ENCODE data around the gene NCAM1. TPM values are rescaled to one million over a fixed set of nuclear protein-coding genes. Genes with fewer than 3 reads are reported as not detected.
"Not testable (repeated sequence)": the region's sequence is repeated elsewhere in the genome, so short reads cannot be mapped to it uniquely, and the experiment has no call there.

NCAM1 gene
- total RNA-seq, 1 donor from 2014 or later, result 472 TPM

- no peak for DNase-seq (ENCODE audit: low spot score)
- intact Hi-C loops (cut with DNase I), result loop anchor here (5.0 kb wide), 1 partner anchor 42 kb away; no protein-coding TSS in a partner anchor
Observed at GRCh38 chr11:113014262-113015097, 53.3 kb downstream of the NCAM1 start.

GRCh38 chr11:113015098-113015455 lies 53.9 kb downstream of the NCAM1 start:
- DNase-seq (ENCODE audit: low spot score), result no peak
- intact Hi-C loops (cut with DNase I), result loop anchor here (5.0 kb wide), 1 partner anchor 43 kb away; no protein-coding TSS in a partner anchor

- DNase-seq (ENCODE audit: low spot score), result no peak
- intact Hi-C loops (cut with DNase I), result loop anchor here (5.0 kb wide), 1 partner anchor 45 kb away; no protein-coding TSS in a partner anchor
Observed at GRCh38 chr11:113016905-113017304, 55.7 kb downstream of the NCAM1 start.

- intact Hi-C loops (cut with DNase I), result loop anchor here (5.0 kb wide), 1 partner anchor 47 kb away; no protein-coding TSS in a partner anchor
- DNase-seq (ENCODE audit: low spot score), result no peak
Observed at GRCh38 chr11:113018913-113019312, 57.7 kb downstream of the NCAM1 start.

GRCh38 chr11:113019711-113020110 lies 58.5 kb downstream of the NCAM1 start:
- no peak for DNase-seq (ENCODE audit: low spot score)
- intact Hi-C loops (cut with DNase I), result loop anchor here (5.0 kb wide), 1 partner anchor 47 kb away; no protein-coding TSS in a partner anchor

GRCh38 chr11:113021111-113021510 lies 59.9 kb downstream of the NCAM1 start:
- no peak for DNase-seq (ENCODE audit: low spot score)
- intact Hi-C loops (cut with DNase I), result no loop called here

- intact Hi-C loops (cut with DNase I), result no loop called here
- DNase-seq (ENCODE audit: low spot score), result no peak
Observed at GRCh38 chr11:113022262-113022661, 61.0 kb downstream of the NCAM1 start.

GRCh38 chr11:113023228-113023627 lies 62.0 kb downstream of the NCAM1 start:
- DNase-seq (ENCODE audit: low spot score), result no peak
- intact Hi-C loops (cut with DNase I), result no loop called here

GRCh38 chr11:113023986-113024385 lies 62.8 kb downstream of the NCAM1 start:
- no peak for DNase-seq (ENCODE audit: low spot score)
- intact Hi-C loops (cut with DNase I), result no loop called here

GRCh38 chr11:113026778-113027177 lies 65.6 kb downstream of the NCAM1 start:
- DNase-seq (ENCODE audit: low spot score), result no peak
- intact Hi-C loops (cut with DNase I), result no loop called here

GRCh38 chr11:113034576-113034975 lies 73.4 kb downstream of the NCAM1 start:
- DNase-seq (ENCODE audit: low spot score), result no peak
- intact Hi-C loops (cut with DNase I), result no loop called here

- no peak for DNase-seq (ENCODE audit: low spot score)
- intact Hi-C loops (cut with DNase I), result no loop called here
Observed at GRCh38 chr11:113035708-113036107, 74.5 kb downstream of the NCAM1 start.

GRCh38 chr11:113043698-113044097 lies 82.5 kb downstream of the NCAM1 start:
- no peak for DNase-seq (ENCODE audit: low spot score)
- intact Hi-C loops (cut with DNase I), result no loop called here

GRCh38 chr11:113045146-113045545 lies 83.9 kb downstream of the NCAM1 start:
- intact Hi-C loops (cut with DNase I), result no loop called here
- no peak for DNase-seq (ENCODE audit: low spot score)

- intact Hi-C loops (cut with DNase I), result no loop called here
- DNase-seq (ENCODE audit: low spot score), result no peak
Observed at GRCh38 chr11:113046866-113047265, 85.6 kb downstream of the NCAM1 start.

- intact Hi-C loops (cut with DNase I), result no loop called here
- no peak for DNase-seq (ENCODE audit: low spot score)
Observed at GRCh38 chr11:113048820-113049768, 87.9 kb downstream of the NCAM1 start.

GRCh38 chr11:113053042-113053441 lies 91.8 kb downstream of the NCAM1 start:
- DNase-seq (ENCODE audit: low spot score); intact Hi-C loops (cut with DNase I): not testable (repeated sequence)

- intact Hi-C loops (cut with DNase I), result no loop called here
Observed at GRCh38 chr11:113057038-113057437, 95.8 kb downstream of the NCAM1 start.

GRCh38 chr11:113059548-113059947 lies 98.3 kb downstream of the NCAM1 start:
- intact Hi-C loops (cut with DNase I), result no loop called here
- no peak for DNase-seq (ENCODE audit: low spot score)

More at GRCh38 chr11:113057038-113057437, 95.8 kb downstream of the NCAM1 start:
- no peak for DNase-seq (ENCODE audit: low spot score)

GRCh38 chr11:113065330-113065729 lies 104.1 kb downstream of the NCAM1 start:
- intact Hi-C loops (cut with DNase I), result no loop called here
- no peak for DNase-seq (ENCODE audit: low spot score)
